ENCODE data around the gene IL17A.
"Not testable (repeated sequence)": the region's sequence is repeated elsewhere in the genome, so short reads cannot be mapped to it uniquely, and the experiment has no call there.

IL17A gene

GRCh38 chr6:52164319-52165094, 21.7 kb upstream of the IL17A start:
- DNase-seq, result no peak

GRCh38 chr6:52167267-52167666, 18.9 kb upstream of the IL17A start:
- DNase-seq, result no peak

- not testable (repeated sequence) for DNase-seq
Observed at GRCh38 chr6:52168351-52168750, 17.8 kb upstream of the IL17A start.

- DNase-seq, result no peak
Observed at GRCh38 chr6:52174118-52174517, 12.1 kb upstream of the IL17A start.

- DNase-seq, result no peak
Observed at GRCh38 chr6:52176550-52176949, 9.6 kb upstream of the IL17A start.

- no peak for DNase-seq
Observed at GRCh38 chr6:52177961-52178360, 8.2 kb upstream of the IL17A start.

GRCh38 chr6:52180787-52181558, 5.2 kb upstream of the IL17A start:
- DNase-seq, result no peak

DNA sequence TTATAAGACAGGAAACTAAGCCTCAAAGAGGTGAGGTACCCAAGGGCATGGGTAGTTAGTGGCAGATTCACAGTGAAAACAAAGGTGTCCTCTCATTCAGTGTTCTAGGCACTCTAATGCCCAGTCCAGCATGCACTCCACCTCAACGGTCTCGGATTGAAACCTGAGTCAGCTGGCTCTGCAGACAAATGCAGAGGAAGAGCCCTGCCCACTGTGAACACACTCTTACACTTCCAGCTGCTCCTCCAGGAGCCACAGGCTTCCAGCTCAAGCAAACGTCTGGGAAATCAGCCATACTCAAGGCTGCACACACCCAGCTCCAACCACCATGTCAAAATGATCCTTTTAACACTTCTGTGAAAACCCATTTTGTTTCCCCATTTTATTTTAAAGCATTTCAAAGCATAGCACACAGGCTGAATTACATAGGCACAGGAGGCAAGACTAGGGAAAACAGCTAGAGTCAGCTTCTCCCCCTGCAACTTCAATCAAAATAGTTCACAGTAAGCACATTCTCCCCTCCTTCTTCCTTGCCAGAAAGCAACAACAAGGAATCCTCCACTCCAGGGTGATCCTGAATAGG, 3.0 kb upstream of the IL17A start:
- no peak for DNase-seq

DNA sequence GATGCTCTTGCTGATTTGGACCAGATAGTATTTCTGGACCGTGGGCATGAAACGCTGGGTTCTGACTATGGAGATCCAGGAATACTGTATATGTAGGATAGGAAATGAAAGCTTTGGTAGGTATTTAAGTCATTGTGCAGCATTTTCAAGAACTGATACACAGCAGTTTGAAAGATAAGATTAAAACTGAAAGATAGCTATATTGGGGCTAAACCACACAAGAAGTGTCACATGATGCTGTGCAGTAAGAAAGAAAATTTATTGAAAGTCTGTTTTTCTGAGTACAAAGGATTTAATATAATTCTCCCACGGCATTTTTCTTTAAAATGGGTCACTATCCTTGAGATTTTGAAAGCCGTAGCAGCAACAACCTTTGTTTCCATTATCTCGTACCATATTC, 305 bp downstream of the IL17A start:
- no peak for DNase-seq

DNA sequence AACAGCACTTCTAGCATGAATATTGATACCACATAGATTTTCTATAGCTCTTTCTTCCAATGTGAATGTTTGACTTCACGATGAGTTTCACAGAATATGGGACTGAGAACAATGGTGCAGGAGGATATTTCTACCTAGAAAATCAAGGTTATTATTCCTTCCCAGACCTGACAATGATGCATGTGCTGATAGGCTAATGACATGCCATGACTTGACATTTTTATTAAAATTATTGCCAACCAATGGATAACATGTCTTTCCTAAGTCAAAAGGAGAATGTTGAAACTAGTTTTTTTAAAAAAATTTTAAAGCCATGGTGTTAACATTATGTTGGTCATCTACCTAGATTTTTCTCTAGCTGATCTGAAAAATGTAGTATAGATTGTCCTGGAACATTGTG, 923 bp downstream of the IL17A start:
- DNase-seq, result no peak

- DNase-seq, result no peak
Observed at GRCh38 chr6:52189974-52190373, 3.8 kb downstream of the IL17A start.

- DNase-seq, result no peak
Observed at GRCh38 chr6:52190409-52190808, 4.2 kb downstream of the IL17A start.

DNA sequence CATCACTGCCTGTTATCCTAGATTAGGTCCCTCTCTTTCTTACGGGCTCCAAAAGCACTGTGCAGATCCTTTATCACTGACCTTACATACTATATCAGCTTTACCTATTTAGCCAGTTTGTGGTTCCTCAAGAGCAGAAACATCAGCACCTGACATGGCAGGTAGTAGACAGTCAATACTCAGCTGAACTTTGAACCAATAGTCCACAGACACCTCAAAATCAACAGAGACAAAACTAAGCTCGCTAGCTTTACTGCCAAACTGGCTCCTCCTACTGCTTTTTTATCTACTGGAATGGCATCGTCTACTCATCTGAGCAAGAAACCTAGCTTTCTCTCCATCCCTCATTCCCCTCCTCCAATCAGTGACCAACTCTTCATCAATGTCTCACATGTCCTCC, 5.6 kb downstream of the IL17A start:
- no peak for DNase-seq

GRCh38 chr6:52195886-52196285, 9.7 kb downstream of the IL17A start:
- no peak for DNase-seq

GRCh38 chr6:52200088-52200487, 13.9 kb downstream of the IL17A start:
- DNase-seq, result not testable (repeated sequence)

DNA sequence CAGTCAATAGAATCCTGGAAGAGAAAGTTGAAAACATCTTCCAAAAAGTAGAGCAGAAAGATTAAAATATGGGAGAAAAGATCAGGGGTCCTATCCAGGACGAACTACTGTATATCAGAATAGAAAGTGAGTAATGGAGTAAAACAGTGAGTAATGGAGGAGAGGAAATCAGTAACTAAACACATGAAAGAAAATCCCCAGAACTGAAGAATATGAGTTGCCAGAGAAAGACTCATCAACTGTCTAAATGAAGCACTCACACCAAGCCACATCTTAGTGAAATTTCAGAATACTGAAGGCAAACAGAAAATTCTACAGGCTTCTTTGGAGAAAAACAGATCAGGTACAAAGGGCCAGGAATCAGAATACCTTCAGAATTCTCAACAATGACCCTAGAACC, 14.9 kb downstream of the IL17A start:
- no peak for DNase-seq

- no peak for DNase-seq
Observed at GRCh38 chr6:52201493-52201892, 15.3 kb downstream of the IL17A start.

DNA sequence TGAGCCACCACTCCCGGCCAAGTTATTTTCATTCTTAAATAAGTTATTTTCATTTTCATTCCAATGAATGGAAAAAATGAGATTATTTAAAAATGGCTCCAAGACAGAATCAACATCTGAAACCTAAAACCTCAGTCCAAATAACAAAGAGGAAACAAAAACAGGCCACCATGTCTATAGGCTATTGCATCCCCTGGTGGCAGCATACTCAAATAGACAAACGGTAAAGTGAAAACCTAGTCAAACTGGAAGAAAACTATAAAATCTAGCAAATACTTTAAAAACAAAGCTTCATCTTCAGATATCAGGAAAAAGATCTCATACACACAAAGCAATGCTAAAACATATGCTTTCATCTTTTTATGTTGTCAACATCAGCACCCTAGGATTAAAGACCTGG, 20.9 kb downstream of the IL17A start:
- no peak for DNase-seq

DNA sequence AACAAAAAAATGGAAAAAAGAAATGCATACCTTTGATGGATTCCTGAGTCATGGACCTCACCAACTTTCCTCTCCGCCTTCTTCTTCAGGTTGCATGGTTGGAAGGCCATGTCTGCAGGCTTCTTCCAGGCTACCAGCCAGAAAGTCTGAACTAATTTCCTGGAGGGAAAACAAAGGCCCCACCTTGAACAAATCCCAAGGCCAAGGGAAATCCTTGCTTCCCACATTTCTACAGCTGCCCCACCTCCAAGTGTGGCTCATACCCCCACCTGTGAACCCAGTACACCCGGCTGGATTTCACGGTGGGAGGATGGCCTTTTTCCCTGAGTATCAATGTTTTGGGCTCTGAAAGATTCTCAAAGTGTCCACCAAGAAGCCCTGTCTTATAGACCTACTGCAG, 22.4 kb downstream of the IL17A start:
- no peak for DNase-seq

- DNase-seq, result no peak
Observed at GRCh38 chr6:52209770-52210169, 23.6 kb downstream of the IL17A start.

GRCh38 chr6:52210227-52210626, 24.1 kb downstream of the IL17A start:
- DNase-seq, result no peak

DNA sequence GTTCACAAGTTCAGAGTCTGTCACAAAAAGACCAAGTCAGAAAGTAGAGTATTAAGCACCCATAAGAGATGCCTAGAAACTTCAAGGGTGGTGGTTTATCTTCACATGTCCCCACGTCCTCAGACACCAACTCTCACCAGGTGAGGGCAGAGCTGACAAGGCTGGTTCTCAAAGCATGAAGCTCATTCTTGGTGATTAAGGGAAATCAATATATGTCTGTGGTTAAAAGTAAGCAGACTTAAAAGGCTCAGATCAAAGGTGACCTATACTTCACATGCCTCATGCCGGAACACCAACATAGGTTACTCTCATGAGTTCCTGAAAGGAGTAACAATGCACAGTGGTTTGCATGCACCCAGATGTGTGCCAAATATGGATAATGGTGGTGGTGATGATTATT, 27.0 kb downstream of the IL17A start:
- no peak for DNase-seq

- DNase-seq, result no peak
Observed at GRCh38 chr6:52215787-52216186, 29.6 kb downstream of the IL17A start.

- no peak for DNase-seq
Observed at GRCh38 chr6:52216932-52217575, 30.9 kb downstream of the IL17A start.
